NCI-H2171 (cell line): ENCODE results near the gene NELFA.

Experiments used
- DNase-seq: peaks from one replicate; lab custom pipeline; 2025; lab: John Stamatoyannopoulos, UW

Gene NELFA

DNA sequence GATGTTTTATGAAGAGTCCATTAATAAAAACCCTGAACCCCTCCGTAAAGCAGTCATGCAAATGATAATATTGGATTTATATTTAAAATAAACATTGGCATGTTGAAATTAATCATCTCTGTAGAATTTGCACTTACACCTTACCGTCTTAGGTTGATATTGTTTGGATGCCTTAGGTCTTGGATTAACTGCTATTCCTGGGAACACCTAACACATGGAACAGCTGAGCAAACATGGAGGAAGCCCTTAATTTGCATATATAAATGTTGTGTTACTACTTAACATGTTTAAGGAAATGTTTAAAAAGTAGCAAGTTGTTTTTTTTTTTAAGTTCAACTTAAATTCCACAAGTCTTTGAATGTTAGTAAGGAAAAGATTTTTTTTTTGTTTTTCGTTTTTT lies 75.1 kb downstream of the NELFA start:
- DNase-seq = no peak

DNA sequence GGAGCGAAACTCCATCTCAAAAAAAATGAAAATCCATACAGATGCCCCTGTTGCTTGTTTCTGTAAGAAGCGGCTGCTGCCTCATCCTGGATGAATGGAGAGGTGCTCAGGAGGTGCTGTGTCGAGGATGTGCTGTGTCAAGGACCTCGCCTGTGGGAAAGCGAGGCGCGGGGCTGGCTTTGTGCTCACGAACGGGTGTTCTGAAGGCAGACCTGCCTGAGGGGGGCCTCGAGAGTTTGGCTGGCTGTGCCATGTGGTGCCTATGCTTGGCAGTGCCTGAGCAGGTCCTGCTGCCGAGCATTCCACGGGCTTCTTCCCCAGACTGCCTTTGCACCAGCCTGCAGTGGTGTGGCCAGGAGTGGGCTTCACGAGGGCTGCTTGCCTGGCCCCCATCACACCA lies 76.0 kb downstream of the NELFA start:
- no peak for DNase-seq
